Esophagus squamous epithelium (tissue), 5 donors: ENCODE measurements around the gene HOXA7. TPM values are rescaled to one million over a fixed set of nuclear protein-coding genes. Genes with fewer than 3 reads are reported as not detected.

Experiments
- DNase-seq: peaks from one replicate; lab custom pipeline; 2025; lab: John Stamatoyannopoulos, UW
- H3K27ac ChIP-seq, 4 donors: fragments of 200-600 bp; sonication (generic); one replicate each; pipeline ENCODE4 v1.5.1; 2016 to 2019; ENCODE audit warnings: mild to moderate bottlenecking in 1 of 4
- H3K27me3 ChIP-seq, 4 donors: fragments of 200-600 bp; sonication (generic); 1 replicate in 3 of 4; 2 replicates in 1 of 4; pipeline versions ENCODE4 v1.5.1 to v1.6.0; 2017 to 2021; ENCODE audit warnings: antibody characterized with exemption in 1 of 4
- H3K36me3 ChIP-seq, 3 donors: fragments of 200-600 bp; sonication (generic); one replicate each; pipeline ENCODE4 v1.5.1; 2016 to 2019
- H3K4me1 ChIP-seq, 3 donors: fragments of 200-600 bp; sonication (generic); one replicate each; pipeline ENCODE4 v1.5.1; 2017 to 2019
- H3K4me3 ChIP-seq, 4 donors: fragments of 200-600 bp; sonication (generic); 1 replicate in 3 of 4; 2 replicates in 1 of 4; pipeline ENCODE4 v1.5.1; 2016 to 2019; ENCODE audit warnings: mild to moderate bottlenecking in 2 of 4, moderate library complexity in 1 of 4
- H3K9me3 ChIP-seq, 3 donors: fragments of 200-600 bp; sonication (generic); one replicate each; pipeline ENCODE4 v1.5.1; 2016 to 2019
- CTCF ChIP-seq, 6 experiments: fragments of 450-650 bp in 4 of 6; fragments of 200-600 bp in 2 of 6; sonication (generic) in 2 of 6; IDR thresholded peaks; one replicate each; pipeline ENCODE4 v1.5.1; 2016 to 2019; ENCODE audit warnings: antibody characterized with exemption in 6 of 6, mild to moderate bottlenecking in 4 of 6, moderate library complexity in 4 of 6
- POLR2A ChIP-seq, 4 donors: fragments of 450-650 bp; IDR thresholded peaks; one replicate each; pipeline ENCODE4 v1.6.1; 2017; ENCODE audit warnings: antibody characterized with exemption in 4 of 4, mild to moderate bottlenecking in 4 of 4, moderate library complexity in 3 of 4
- WGBS, 2 donors: methylation state at CpG; one replicate each; pipeline ENCODE4 v1.1.5; 2018; 5-methylcytosine and 5-hydroxymethylcytosine counted together
- intact Hi-C: fragments of 100-400 bp; cut with DNase I; formaldehyde crosslinking; loops from one replicate; pipeline ENCODE4 v1.15.0; 2022
- total RNA-seq, 4 donors: library from RNA; depleted of rRNA; stranded (reverse); fragments of >200 nt; gene quantifications; one replicate each; pipeline ENCODE4 v1.1.0, GENCODE V29; 2016
- donor health status: DM: yes; HTN: yes; CAD: no.

HOXA7 gene
- total RNA-seq, 4 donors from 2014 or later, result 0.23 to 0.76 (median 0.48) TPM

GRCh38 chr7:27189997-27190748 is 33.7 kb upstream of the HOXA7 start:
- intact Hi-C loops, result loop anchor here (10.0 kb wide), 1 partner anchor 825 kb away; no protein-coding TSS in a partner anchor
- H3K4me3 ChIP-seq, result no peak overlapping the region
- TF ChIP-seq POLR2A (IDR thresholded peaks at IDR 0.05) (no peak), CTCF (IDR thresholded peaks at IDR 0.05) (no peak)
- H3K36me3 ChIP-seq, result no peaks in the 10 kb centered on the region
- H3K27me3 ChIP-seq, result peaks cover 42 to 100% (median 94%) of the 10 kb centered on the region in 4 donors
- no peak overlapping the region for H3K27ac ChIP-seq
- 26 to 54% methylated on average over 6 to 7 of the region's 7 CpGs for WGBS, 2 donors
- H3K4me1 ChIP-seq, result peaks cover 34 to 56% (median 40%) of the 10 kb centered on the region in 3 donors
- no peaks in the 10 kb centered on the region for H3K9me3 ChIP-seq
- no peak for DNase-seq

GRCh38 chr7:27189295-27189996 is 33.0 kb upstream of the HOXA7 start:
- TF ChIP-seq POLR2A (IDR thresholded peaks at IDR 0.05) (no peak), CTCF (IDR thresholded peaks at IDR 0.05) (no peak)
- Histone ChIP-seq H3K9me3 (no peaks in the 10 kb centered on the region), H3K36me3 (no peaks in the 10 kb centered on the region), H3K4me1 (peaks cover 41 to 63% (median 46%) of the 10 kb centered on the region in 3 donors), H3K4me3 (peak overlapping the region in 2 of 4 donors; percentile 25 to 40), H3K27ac (no peak overlapping the region), H3K27me3 (peaks cover 39 to 100% (median 93%) of the 10 kb centered on the region in 4 donors)
- no peak for DNase-seq
- 26 to 33% methylated on average over 4 to 5 of the region's 22 CpGs for WGBS, 2 donors
- intact Hi-C loops, result no loop called here

GRCh38 chr7:27188386-27189294 is 32.2 kb upstream of the HOXA7 start:
- DNase-seq, result no peak
- Histone ChIP-seq H3K4me1 (peaks cover 49 to 69% (median 52%) of the 10 kb centered on the region in 3 donors), H3K27me3 (peaks cover 44 to 100% (median 91%) of the 10 kb centered on the region in 4 donors), H3K27ac (no peak overlapping the region), H3K36me3 (no peaks in the 10 kb centered on the region), H3K4me3 (peak overlapping the region in 2 of 4 donors; percentile 25 to 40), H3K9me3 (no peaks in the 10 kb centered on the region)
- TF ChIP-seq CTCF (IDR thresholded peaks at IDR 0.05), result no peak
- no peak for TF ChIP-seq POLR2A (IDR thresholded peaks at IDR 0.05)
- WGBS, 2 donors, result 10 to 12% methylated on average over 22 to 28 of the region's 49 CpGs
- intact Hi-C loops, result no loop called here

GRCh38 chr7:27187475-27188385 is 31.3 kb upstream of the HOXA7 start:
- no peak for DNase-seq
- H3K4me3 ChIP-seq, result peak overlapping the region in 1 of 4 donors; percentile 40
- H3K36me3 ChIP-seq, result no peaks in the 10 kb centered on the region
- WGBS, 2 donors, result 9 to 10% methylated on average over 32 of the region's 46 CpGs
- intact Hi-C loops, result no loop called here
- H3K27me3 ChIP-seq, result peaks cover 52 to 100% (median 91%) of the 10 kb centered on the region in 4 donors
- H3K27ac ChIP-seq, result no peak overlapping the region
- H3K9me3 ChIP-seq, result no peaks in the 10 kb centered on the region
- peaks cover 42 to 69% (median 54%) of the 10 kb centered on the region in 3 donors for H3K4me1 ChIP-seq
- no peak for TF ChIP-seq POLR2A (IDR thresholded peaks at IDR 0.05)
- no peak for TF ChIP-seq CTCF (IDR thresholded peaks at IDR 0.05)
